Osteocyte (in vitro differentiated cells): ENCODE data around the gene SIX4. TPM values are rescaled to one million over a fixed set of nuclear protein-coding genes. Genes with fewer than 3 reads are reported as not detected.

Source experiments
- DNase-seq: peaks from one replicate; pipeline ENCODE4 v3.0.0; 2021; ENCODE audit warnings: mixed read lengths; ENCODE audit not compliant: unreplicated experiment; ENCODE audit errors: extremely low spot score
- H3K27ac Mint-ChIP-seq: one replicate; pipeline ENCODE4 v1.8.0; 2021; ENCODE audit warnings: mild to moderate bottlenecking, mixed read lengths; ENCODE audit not compliant: unreplicated experiment
- H3K27me3 Mint-ChIP-seq: one replicate; pipeline ENCODE4 v1.8.0; 2021; ENCODE audit warnings: mixed read lengths; ENCODE audit not compliant: unreplicated experiment
- H3K36me3 Mint-ChIP-seq: one replicate; pipeline ENCODE4 v1.8.0; 2021; ENCODE audit warnings: mixed read lengths; ENCODE audit not compliant: unreplicated experiment
- H3K4me1 Mint-ChIP-seq: one replicate; pipeline ENCODE4 v1.8.0; 2021; ENCODE audit warnings: mixed read lengths; ENCODE audit not compliant: unreplicated experiment
- H3K4me3 Mint-ChIP-seq: one replicate; pipeline ENCODE4 v1.8.0; 2021; ENCODE audit warnings: mild to moderate bottlenecking, moderate library complexity, mixed read lengths; ENCODE audit not compliant: unreplicated experiment
- H3K9me3 Mint-ChIP-seq: one replicate; pipeline ENCODE4 v1.8.0; 2021; ENCODE audit warnings: mixed read lengths; ENCODE audit not compliant: unreplicated experiment
- total RNA-seq: library from RNA; stranded (reverse); gene quantifications from 2 replicates; pipeline ENCODE4 v1.2.1, GENCODE V29; 2021
- TF ChIP-seq, protein P1 (sequence below): fragments of 200-600 bp; sonication (generic); IDR thresholded peaks from 2 replicates; pipeline ENCODE4 v1.5.0; 2021; ENCODE audit warnings: antibody characterized with exemption, mild to moderate bottlenecking, moderate library complexity

The SIX4 gene
- total RNA-seq, 1 donor from 2014 or later, result 80.0 TPM

DNA sequence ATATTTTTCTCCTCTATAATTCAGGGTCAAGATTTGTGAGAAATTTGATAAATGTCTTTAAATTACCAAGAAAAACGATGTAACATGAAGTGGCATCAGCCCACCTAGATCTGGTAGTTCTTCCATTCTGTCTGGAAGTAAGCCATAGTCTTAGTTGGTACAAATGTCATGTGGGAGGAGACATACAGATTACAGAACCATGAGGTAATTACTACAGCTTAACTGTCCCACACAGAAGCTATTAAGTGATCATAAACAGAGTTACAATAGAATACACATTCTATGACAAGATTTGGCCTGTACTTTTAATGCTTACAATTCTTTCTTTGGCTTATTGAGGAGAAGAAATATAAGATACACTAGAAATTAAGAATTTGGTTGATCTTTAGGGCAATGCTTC lies 61.2 kb downstream of the SIX4 start:
- TF ChIP-seq, protein P1, sequence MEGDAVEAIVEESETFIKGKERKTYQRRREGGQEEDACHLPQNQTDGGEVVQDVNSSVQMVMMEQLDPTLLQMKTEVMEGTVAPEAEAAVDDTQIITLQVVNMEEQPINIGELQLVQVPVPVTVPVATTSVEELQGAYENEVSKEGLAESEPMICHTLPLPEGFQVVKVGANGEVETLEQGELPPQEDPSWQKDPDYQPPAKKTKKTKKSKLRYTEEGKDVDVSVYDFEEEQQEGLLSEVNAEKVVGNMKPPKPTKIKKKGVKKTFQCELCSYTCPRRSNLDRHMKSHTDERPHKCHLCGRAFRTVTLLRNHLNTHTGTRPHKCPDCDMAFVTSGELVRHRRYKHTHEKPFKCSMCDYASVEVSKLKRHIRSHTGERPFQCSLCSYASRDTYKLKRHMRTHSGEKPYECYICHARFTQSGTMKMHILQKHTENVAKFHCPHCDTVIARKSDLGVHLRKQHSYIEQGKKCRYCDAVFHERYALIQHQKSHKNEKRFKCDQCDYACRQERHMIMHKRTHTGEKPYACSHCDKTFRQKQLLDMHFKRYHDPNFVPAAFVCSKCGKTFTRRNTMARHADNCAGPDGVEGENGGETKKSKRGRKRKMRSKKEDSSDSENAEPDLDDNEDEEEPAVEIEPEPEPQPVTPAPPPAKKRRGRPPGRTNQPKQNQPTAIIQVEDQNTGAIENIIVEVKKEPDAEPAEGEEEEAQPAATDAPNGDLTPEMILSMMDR, result no peak
- no peak for DNase-seq
- no peak overlapping the region for H3K27ac Mint-ChIP-seq
- no peak overlapping the region for H3K4me3 Mint-ChIP-seq
- H3K9me3 Mint-ChIP-seq, result peaks cover under 1% of the 10 kb centered on the region
- peaks cover 30% of the 10 kb centered on the region for H3K4me1 Mint-ChIP-seq
- H3K36me3 Mint-ChIP-seq, result no peaks in the 10 kb centered on the region
- H3K27me3 Mint-ChIP-seq, result no peaks in the 10 kb centered on the region

DNA sequence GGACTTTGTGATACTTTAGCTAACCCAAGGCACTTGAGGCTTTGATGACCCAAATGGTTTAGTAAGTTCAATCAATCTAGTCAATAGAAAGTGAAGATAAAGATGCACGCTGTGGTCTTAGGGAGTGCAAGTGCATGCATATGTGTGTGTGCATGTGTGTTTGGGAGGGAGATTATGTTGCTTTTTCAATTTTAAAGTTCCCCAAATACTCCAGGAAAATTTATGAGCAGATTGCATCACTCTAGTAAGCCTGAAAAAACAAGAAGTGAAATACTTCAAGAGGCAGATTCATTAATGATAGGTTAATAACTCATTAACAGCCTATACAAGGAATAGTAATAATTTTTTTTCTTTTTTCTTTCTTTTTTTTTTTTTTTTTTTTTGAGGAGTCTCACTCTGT lies 62.4 kb downstream of the SIX4 start:
- TF ChIP-seq, protein P1, result no peak
- Mint-ChIP-seq H3K36me3 (no peaks in the 10 kb centered on the region), H3K4me3 (no peak overlapping the region), H3K9me3 (no peaks in the 10 kb centered on the region), H3K4me1 (peaks cover 39% of the 10 kb centered on the region), H3K27me3 (no peaks in the 10 kb centered on the region), H3K27ac (no peak overlapping the region)
- DNase-seq, result no peak

Other genes with a start within 250 kb of the SIX4 start
- gene C14orf39, start 238.3 kb downstream of the SIX4 start, total RNA-seq, result 1.1 and 1.4 TPM in 2 replicates
- gene SIX6, start 215.2 kb downstream of the SIX4 start, total RNA-seq, result not detected in 2 replicates
- 339 and 340 TPM in 2 replicates for gene SIX1, start 74.9 kb downstream of the SIX4 start, total RNA-seq
- 57.5 and 59.9 TPM in 2 replicates for gene MNAT1, start 10.4 kb upstream of the SIX4 start, total RNA-seq